Activated CD4-positive, alpha-beta memory T cell treated with anti-CD3 and anti-CD28 coated beads, Interleukin-2, amount 10 ng/mL, durations not matched to agents 7 days and 5 days (primary cell): ENCODE results near the gene LRRC70. TPM values are rescaled to one million over a fixed set of nuclear protein-coding genes. Genes with fewer than 3 reads are reported as not detected.

Source experiments
- CTCF ChIA-PET: fragments of 350-600 bp; sonication (Branson Sonifier 250); formaldehyde crosslinking; loops from one replicate; lab custom pipeline; 2021; ENCODE audit warnings: antibody characterized with exemption, inconsistent platforms; lab: Charles Lee
- POLR2A ChIA-PET: fragments of 350-600 bp; sonication (Branson Sonifier 250); formaldehyde crosslinking; loops from one replicate; lab custom pipeline; 2021; ENCODE audit warnings: antibody characterized with exemption; lab: Charles Lee
- DNase-seq: peaks from one replicate; pipeline ENCODE4 v3.0.0-alpha.2; 2020
- H3K27ac Mint-ChIP-seq: one replicate; pipeline ENCODE4 v1.8.0; 2021; ENCODE audit warnings: mild to moderate bottlenecking, mixed read lengths
- H3K27me3 Mint-ChIP-seq: one replicate; pipeline ENCODE4 v1.8.0; 2021; ENCODE audit warnings: mixed read lengths
- H3K36me3 Mint-ChIP-seq: one replicate; pipeline ENCODE4 v1.8.0; 2021; ENCODE audit warnings: low read depth, mixed read lengths
- H3K4me1 Mint-ChIP-seq: one replicate; pipeline ENCODE4 v1.8.0; 2021; ENCODE audit warnings: mixed read lengths
- H3K4me3 Mint-ChIP-seq: one replicate; pipeline ENCODE4 v1.8.0; 2021; ENCODE audit warnings: mild to moderate bottlenecking, mixed read lengths
- H3K9me3 Mint-ChIP-seq: one replicate; pipeline ENCODE4 v1.8.0; 2021; ENCODE audit warnings: mixed read lengths
- total RNA-seq, 2 experiments: library from RNA; stranded (reverse); gene quantifications; one replicate each; pipeline ENCODE4 v1.2.3, GENCODE V29; 2021

LRRC70 gene, protein sequence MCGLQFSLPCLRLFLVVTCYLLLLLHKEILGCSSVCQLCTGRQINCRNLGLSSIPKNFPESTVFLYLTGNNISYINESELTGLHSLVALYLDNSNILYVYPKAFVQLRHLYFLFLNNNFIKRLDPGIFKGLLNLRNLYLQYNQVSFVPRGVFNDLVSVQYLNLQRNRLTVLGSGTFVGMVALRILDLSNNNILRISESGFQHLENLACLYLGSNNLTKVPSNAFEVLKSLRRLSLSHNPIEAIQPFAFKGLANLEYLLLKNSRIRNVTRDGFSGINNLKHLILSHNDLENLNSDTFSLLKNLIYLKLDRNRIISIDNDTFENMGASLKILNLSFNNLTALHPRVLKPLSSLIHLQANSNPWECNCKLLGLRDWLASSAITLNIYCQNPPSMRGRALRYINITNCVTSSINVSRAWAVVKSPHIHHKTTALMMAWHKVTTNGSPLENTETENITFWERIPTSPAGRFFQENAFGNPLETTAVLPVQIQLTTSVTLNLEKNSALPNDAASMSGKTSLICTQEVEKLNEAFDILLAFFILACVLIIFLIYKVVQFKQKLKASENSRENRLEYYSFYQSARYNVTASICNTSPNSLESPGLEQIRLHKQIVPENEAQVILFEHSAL
- 1 to 10 TPM in 1 of 2 experiments, under 1 TPM in 1; 0.95 to 1.2 TPM for total RNA-seq

DNA sequence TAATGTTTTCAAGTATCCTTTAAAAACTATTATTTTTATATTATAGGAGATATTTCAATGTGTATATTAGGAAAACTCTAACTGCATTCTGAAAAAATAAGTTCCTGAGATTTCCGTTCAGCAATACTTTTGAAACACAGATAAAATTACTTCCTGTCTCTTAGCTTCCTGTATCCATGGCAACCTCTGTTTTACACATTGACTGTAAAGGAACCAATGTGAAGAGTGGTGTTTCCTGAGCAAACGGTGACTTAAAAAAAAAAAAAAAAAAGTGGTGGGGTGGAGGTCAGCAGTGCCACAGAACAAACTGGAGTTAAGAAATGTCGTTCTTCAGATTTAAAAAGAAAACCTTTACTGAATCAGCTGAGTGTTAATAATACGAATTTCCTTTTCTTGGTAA lies at the start of gene LRRC70:
LRRC70 (plus strand) TSS at position 280 of the 400 bp plus-strand sequence. CDS start 620 bp downstream, outside the sequence.
- Mint-ChIP-seq H3K27me3 (no peaks in the 10 kb centered on the region), H3K27ac (peak within 1 kb of the TSS; percentile 63), H3K9me3 (no peaks in the 10 kb centered on the region), H3K4me3 (peak within 1 kb of the TSS; percentile 49), H3K36me3 (peaks cover 13% of the 10 kb centered on the region), H3K4me1 (peaks cover 50% of the 10 kb centered on the region)
- POLR2A ChIA-PET: interaction anchor here (0.6 to 1.2 kb wide), 2 partner anchors 22 to 23 kb away, joined by 3 to 4 read pairs; no protein-coding TSS in a partner anchor
- CTCF ChIA-PET: interaction anchor here (1.0 to 1.3 kb wide), 2 partner anchors 8 to 354 kb away, joined by 5 to 7 read pairs; no protein-coding TSS in a partner anchor
- no peak for DNase-seq

DNA sequence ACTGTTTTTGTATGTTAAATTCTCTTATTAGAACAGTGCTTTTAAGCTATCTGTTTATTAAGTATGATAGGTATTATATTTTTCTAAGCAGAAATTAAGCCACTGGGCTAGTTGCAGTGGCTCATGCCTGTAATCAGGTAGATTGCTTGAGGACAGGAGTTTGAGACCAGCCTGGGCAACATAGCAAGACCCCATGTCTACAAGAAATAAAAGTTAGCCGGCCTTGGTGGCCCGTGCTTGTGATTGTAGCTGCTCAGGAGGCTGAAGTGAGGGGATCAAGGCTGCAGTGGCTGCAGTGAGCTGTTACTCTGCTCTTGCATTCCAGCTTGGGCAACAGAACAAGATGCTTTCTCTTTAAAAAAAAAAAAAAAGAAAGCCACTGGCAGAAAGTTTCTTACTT lies 45.0 kb upstream of the LRRC70 start:
- Mint-ChIP-seq H3K4me3 (no peak overlapping the region), H3K27ac (no peak overlapping the region), H3K9me3 (peaks cover 3% of the 10 kb centered on the region), H3K4me1 (peaks cover 4% of the 10 kb centered on the region), H3K36me3 (peaks cover 21% of the 10 kb centered on the region), H3K27me3 (no peaks in the 10 kb centered on the region)
- POLR2A ChIA-PET: no interaction called here
- CTCF ChIA-PET: no interaction called here
- no peak for DNase-seq

DNA sequence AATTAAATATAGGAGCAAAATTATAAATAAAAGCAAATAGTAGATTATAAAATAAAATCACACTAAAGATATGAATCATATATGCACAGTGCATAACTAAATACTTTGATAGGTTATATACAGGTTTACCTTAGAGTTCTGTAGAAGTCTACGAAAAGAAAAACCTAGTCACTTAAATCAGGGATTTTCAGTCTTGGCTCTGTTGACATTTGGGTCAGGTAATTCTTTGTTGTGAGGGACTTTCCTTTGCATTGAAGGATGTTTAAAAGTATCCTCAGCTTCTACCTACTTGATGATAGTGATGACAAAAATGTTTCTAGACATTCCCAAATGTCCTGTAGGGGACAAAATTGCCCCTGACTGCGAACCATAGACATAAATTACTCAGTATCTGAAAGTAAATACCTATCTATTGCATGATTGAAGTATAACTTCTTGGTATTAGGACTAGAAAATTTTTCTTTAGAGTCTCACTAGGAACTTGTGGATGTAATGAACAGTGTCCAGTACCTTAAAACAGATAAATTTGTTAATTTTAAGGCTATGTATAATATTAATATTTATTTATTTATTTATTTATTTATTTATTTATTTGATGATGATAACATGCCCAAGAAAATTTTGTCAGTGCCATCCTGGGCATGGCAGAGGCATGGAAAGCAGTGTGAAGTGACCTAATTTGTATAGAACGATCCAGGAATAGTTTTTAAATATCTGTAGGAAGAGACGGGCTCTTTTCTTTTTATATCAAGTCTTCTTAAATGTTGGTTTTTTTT lies 44.0 kb upstream of the LRRC70 start:
- ChIA-PET POLR2A (no interaction called here), CTCF (no interaction called here)
- H3K4me3 Mint-ChIP-seq: no peak overlapping the region
- no peak overlapping the region for H3K27ac Mint-ChIP-seq
- H3K27me3 Mint-ChIP-seq: no peaks in the 10 kb centered on the region
- DNase-seq: no peak
- H3K9me3 Mint-ChIP-seq: peaks cover 5% of the 10 kb centered on the region
- H3K36me3 Mint-ChIP-seq: peaks cover 29% of the 10 kb centered on the region
- peaks cover 7% of the 10 kb centered on the region for H3K4me1 Mint-ChIP-seq

DNA sequence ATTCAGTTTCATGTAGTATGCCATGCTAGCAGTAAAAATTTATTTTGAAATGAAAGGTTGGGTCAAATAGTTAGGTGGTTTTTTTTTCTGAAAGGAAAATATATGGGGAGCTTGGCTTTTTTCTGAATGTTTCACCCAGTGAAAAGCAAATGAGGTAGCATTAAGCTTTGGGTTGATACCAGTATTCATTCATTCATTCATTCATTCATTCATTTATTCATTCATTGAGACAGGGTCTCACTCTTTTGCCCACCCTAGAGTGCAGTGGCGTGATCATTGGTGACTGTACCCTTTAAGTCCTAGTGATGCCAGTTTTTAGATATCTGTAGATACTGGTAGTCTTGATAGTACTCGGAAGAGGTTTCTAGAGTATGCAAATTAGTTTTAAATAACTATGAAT lies 42.4 kb upstream of the LRRC70 start:
- CTCF ChIA-PET: no interaction called here
- peaks cover 7% of the 10 kb centered on the region for H3K4me1 Mint-ChIP-seq
- H3K4me3 Mint-ChIP-seq: no peak overlapping the region
- no peaks in the 10 kb centered on the region for H3K27me3 Mint-ChIP-seq
- DNase-seq: no peak
- H3K27ac Mint-ChIP-seq: no peak overlapping the region
- H3K9me3 Mint-ChIP-seq: peaks cover 5% of the 10 kb centered on the region
- POLR2A ChIA-PET: no interaction called here
- H3K36me3 Mint-ChIP-seq: peaks cover 34% of the 10 kb centered on the region

DNA sequence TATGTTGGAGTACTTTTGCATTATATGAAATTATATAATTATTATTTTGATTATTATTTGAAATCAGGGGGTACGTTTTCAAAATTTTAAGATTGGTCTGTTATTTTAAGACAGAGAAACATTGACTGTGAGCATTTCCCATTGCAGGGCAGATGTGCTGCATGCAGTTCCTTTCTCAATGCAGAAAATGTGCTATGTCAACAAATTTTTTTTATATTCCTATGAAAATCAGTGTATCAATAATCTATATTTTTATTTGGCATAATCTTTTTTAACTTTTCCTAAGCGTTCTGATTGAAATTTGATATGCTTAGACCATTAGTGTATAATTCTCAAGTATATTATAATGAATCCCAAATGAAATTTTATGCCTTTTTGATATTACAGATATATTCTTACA lies 41.8 kb upstream of the LRRC70 start:
- ChIA-PET CTCF (no interaction called here), POLR2A (no interaction called here)
- DNase-seq: no peak
- peaks cover 5% of the 10 kb centered on the region for H3K9me3 Mint-ChIP-seq
- no peaks in the 10 kb centered on the region for H3K27me3 Mint-ChIP-seq
- no peak overlapping the region for H3K4me3 Mint-ChIP-seq
- H3K36me3 Mint-ChIP-seq: peaks cover 28% of the 10 kb centered on the region
- no peak overlapping the region for H3K27ac Mint-ChIP-seq
- peaks cover 7% of the 10 kb centered on the region for H3K4me1 Mint-ChIP-seq

DNA sequence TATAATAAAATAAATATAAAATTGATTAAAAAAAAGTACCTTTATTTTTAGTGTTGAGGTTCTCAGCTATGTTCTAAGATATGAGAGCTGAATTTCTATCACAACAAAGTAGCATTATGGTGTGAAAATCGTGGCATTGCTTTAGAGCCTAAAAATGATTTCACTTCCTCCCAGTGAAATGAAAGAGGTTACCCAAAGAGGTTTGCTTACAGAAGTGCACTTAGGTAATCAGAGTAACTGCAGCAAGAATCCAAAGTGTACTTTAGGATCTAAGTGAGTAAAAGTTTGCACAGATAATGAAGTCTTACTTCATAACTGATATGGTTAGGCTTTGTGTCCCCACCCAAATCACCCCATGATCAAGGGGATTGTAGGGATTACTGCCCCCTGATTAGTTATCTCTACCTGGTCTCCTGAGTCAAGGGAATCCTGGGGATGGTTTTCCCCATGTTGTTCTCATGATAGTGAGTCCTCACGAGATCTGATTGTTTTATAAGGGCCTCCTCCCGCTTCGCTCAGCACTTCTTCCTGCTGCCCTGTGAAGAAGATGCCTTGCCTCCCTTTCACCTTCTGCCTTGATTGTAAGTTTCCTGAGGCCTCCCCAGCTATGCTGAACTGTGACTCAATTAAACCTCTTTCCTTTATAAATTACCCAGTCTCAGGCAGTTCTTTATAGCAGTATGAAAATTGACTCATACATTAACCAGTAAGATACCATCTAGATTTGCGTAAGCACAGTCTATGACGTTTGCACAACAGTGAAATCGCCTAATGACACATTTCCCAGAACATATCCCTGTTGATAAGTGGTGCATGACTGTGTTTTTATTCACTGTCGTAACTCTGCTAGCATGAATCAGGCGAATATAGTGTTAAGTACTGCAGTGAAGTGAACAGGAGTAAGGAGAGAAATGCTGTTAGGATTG lies 40.3 kb upstream of the LRRC70 start:
- no peak for DNase-seq
- Mint-ChIP-seq H3K9me3 (peaks cover 5% of the 10 kb centered on the region), H3K4me1 (peaks cover 7% of the 10 kb centered on the region), H3K4me3 (no peak overlapping the region), H3K36me3 (peaks cover 29% of the 10 kb centered on the region), H3K27ac (peak overlapping the region; percentile 50), H3K27me3 (no peaks in the 10 kb centered on the region)
- CTCF ChIA-PET: interaction anchor here (0.6 kb wide), 1 partner anchor 145 kb away, joined by 3 read pairs; no protein-coding TSS in a partner anchor
- POLR2A ChIA-PET: no interaction called here

DNA sequence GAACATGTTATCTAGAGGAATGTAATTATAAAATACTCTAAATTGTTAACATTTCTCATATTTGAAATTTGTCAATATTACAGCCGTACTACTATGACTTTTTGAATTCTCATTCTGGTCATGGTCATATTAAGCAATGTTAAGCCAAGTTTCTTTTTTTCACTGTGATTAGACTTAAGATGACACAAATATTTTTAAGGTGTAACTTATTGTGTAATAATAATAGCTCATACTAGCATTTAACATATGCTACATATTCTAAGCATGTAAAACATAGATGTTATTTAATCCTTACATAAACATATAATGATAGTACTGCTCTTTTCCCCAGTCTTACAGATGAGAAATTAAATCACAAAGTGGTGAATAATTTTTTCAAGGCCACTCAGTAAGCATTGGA lies 35.9 kb upstream of the LRRC70 start:
- ChIA-PET POLR2A (no interaction called here), CTCF (no interaction called here)
- peaks cover 5% of the 10 kb centered on the region for H3K9me3 Mint-ChIP-seq
- peaks cover 7% of the 10 kb centered on the region for H3K4me1 Mint-ChIP-seq
- no peaks in the 10 kb centered on the region for H3K27me3 Mint-ChIP-seq
- no peak for DNase-seq
- H3K27ac Mint-ChIP-seq: no peak overlapping the region
- no peak overlapping the region for H3K4me3 Mint-ChIP-seq
- H3K36me3 Mint-ChIP-seq: peaks cover 51% of the 10 kb centered on the region

DNA sequence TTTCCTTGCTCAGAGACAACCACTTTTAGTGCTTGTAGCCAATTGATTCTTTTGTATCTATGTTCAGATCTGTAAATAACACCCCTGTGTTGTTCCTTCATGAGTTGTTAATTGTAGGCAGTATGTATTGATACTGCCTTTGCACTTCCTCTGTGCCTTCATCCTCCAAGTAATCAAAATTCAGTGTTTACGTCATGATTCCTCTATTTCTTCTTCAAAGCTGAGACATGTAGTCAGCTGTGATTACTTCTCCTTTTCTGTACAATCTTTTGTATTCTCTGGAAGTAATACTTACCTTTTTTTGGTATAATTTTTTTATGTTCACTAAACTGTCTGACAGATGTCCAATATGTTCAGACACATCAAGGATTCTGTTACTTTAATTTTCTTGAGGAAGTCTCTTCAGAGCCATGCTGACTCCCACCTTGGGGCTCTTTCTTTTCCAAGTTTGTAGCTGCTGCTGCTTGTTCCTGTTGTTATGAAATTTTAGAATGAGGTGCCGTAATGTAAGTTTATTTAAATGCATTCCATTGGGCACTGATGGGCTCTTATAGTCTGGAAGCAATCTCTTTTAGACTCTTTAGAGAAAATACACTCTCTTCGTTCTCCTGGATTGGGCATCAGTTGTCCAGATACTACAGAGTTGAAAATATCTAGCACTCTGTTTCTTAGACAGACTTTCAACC lies 30.5 kb upstream of the LRRC70 start:
- H3K9me3 Mint-ChIP-seq: no peaks in the 10 kb centered on the region
- CTCF ChIA-PET: interaction anchor here (1.4 kb wide), 1 partner anchor 88 kb away, joined by 4 read pairs; no protein-coding TSS in a partner anchor

DNA sequence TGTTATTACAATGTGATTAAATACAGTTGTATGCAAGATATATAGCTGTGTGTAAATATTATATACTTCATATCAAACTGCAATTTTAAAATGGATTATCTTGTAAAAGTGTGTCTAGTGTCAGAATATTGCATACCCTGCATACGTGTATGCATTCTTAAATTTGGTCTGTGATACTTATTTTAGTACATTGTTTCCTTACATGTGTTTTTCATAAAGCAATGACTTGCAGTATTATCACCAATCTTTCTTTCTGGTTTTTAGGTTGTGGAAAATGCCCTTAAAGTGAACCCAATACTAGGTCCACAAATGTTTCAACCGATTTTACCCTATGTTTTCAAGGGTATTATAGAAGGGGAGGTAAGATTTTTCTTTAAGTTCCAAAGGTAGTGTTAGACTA lies 28.5 kb upstream of the LRRC70 start:
- Mint-ChIP-seq H3K4me1 (no peaks in the 10 kb centered on the region), H3K9me3 (no peaks in the 10 kb centered on the region), H3K27ac (no peak overlapping the region), H3K36me3 (peaks cover 13% of the 10 kb centered on the region), H3K4me3 (no peak overlapping the region), H3K27me3 (no peaks in the 10 kb centered on the region)
- no peak for DNase-seq
- CTCF ChIA-PET: no interaction called here
- POLR2A ChIA-PET: no interaction called here

More for the DNA sequence above, 30.5 kb upstream of the LRRC70 start:
- POLR2A ChIA-PET: no interaction called here
- no peak for DNase-seq
- Mint-ChIP-seq H3K36me3 (peaks cover 27% of the 10 kb centered on the region), H3K27me3 (no peaks in the 10 kb centered on the region), H3K4me3 (no peak overlapping the region), H3K4me1 (no peaks in the 10 kb centered on the region), H3K27ac (no peak overlapping the region)

DNA sequence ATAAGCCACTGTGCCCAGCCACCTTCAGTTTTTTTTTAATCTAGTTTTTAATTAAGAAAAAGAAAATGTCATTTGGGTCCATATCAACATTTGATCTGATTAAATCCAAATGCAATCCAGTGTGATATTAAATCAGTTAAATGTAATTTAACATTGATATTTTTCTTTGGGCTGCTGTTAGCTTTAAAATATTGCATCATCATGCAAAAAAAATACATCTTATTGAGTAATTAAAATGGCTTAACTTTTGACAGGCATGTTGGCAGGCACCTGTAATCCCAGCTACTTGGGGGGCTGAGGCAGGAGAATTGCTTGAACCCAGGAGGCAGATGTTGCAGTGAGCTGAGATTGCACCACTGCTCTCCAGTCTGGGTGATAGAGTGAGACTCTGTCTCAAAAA lies 22.7 kb upstream of the LRRC70 start:
- Mint-ChIP-seq H3K27ac (no peak overlapping the region), H3K4me3 (no peak overlapping the region), H3K27me3 (no peaks in the 10 kb centered on the region), H3K9me3 (no peaks in the 10 kb centered on the region), H3K4me1 (no peaks in the 10 kb centered on the region), H3K36me3 (peaks cover 18% of the 10 kb centered on the region)
- POLR2A ChIA-PET: interaction anchor here (1.1 to 1.3 kb wide), 2 partner anchors 18 to 22 kb away, joined by 3 read pairs; partner anchors contain the start of gene LRRC70
- DNase-seq: no peak
- CTCF ChIA-PET: no interaction called here

DNA sequence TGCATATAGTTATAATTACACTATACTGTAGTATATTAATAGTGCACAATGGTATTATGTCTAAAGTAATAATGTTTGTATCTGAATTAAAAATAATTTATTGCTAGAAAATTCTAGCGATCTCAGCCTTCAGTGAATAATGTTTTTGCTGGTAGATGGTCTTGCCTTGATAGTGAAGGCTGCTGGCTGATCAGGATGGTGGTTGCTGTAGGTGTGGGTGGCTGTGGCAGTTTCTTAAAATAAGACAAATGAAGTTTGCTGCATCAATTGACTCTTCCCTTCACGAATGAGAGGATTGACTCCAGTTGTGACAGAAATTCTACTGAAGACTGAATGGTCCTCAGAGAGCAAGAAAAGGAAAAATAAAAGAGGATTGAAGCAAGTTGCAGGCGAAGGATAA lies 19.7 kb upstream of the LRRC70 start:
- no peaks in the 10 kb centered on the region for H3K27me3 Mint-ChIP-seq
- peaks cover 19% of the 10 kb centered on the region for H3K36me3 Mint-ChIP-seq
- no peak overlapping the region for H3K27ac Mint-ChIP-seq
- ChIA-PET CTCF (no interaction called here), POLR2A (no interaction called here)
- no peak for DNase-seq
- no peaks in the 10 kb centered on the region for H3K4me1 Mint-ChIP-seq
- no peak overlapping the region for H3K4me3 Mint-ChIP-seq
- H3K9me3 Mint-ChIP-seq: no peaks in the 10 kb centered on the region

DNA sequence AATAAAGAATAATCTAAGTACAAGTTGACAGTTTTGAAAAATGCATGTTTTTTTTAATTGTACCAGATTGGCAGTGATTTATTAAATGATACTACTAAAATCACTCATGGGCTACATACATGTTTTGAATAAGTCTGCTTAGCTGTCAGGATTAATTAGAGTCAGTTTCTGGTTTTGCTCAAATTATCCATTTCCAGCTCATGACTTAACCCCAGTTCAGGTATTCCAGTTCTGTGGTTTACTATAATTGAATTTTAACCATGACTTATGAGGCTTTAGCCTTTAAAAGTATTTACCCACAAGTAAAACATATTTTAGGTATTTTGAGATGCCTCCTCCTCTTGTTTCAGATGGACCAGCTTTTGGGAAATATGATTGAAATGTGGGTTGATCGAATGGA lies 17.8 kb upstream of the LRRC70 start:
- Mint-ChIP-seq H3K27ac (no peak overlapping the region), H3K4me1 (no peaks in the 10 kb centered on the region), H3K27me3 (no peaks in the 10 kb centered on the region), H3K9me3 (peaks cover 3% of the 10 kb centered on the region), H3K4me3 (no peak overlapping the region), H3K36me3 (peaks cover 34% of the 10 kb centered on the region)
- ChIA-PET CTCF (no interaction called here), POLR2A (no interaction called here)
- DNase-seq: no peak
